ENCODE results near the gene IGFN1.

The IGFN1 gene

DNA sequence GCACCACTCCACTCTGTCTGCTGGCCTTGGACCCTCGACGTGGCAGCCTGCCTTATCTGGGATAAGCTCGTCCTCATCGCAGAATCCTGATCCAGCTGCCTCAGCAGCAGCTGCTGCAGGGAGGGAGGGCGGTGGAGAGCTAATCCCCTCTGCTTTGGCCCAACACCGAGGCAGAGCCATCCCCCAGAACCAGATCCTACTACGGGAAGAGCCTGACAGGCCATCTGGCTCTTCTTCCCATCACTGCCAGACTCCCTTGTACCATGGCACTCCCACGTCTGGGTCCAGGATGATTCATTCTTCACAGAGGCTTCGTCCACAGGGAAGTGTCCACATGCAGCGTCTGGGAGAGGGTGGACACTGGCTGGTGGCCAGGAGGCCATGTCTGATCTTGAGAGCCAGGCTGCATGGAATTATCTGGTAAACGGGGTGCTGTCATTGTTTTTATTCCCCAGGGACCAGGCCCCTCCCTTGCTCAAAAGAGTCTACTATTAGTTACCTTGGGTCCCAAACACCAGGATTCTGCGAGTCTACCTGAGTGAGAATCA lies 78.1 kb downstream of the IGFN1 start:
- TF ChIP-seq EZH2phosphoT487 (conservative IDR thresholded peaks at IDR 0.05; ENCODE audit: low read length) (no peak), CTCF (IDR thresholded peaks at IDR 0.05; ENCODE audit: insufficient read depth, low read length, poor library complexity, severe bottlenecking) (no peak)
- no peaks in the 10 kb centered on the region for H3K79me2 ChIP-seq (ENCODE audit: insufficient read depth, low read length)
- no peaks in the 10 kb centered on the region for H3F3A ChIP-seq (ENCODE audit: insufficient read depth)
- H3K9me3 ChIP-seq (ENCODE audit: insufficient read depth, low read length) = no peaks in the 10 kb centered on the region
- H3K9ac ChIP-seq (ENCODE audit: low read length) = no peak overlapping the region
- H3K36me3 ChIP-seq (ENCODE audit: low read length) = no peaks in the 10 kb centered on the region
- no peak overlapping the region for H3K4me2 ChIP-seq (ENCODE audit: low read depth, low read length, poor library complexity, severe bottlenecking)
- no peaks in the 10 kb centered on the region; the same call in 1 of the 2 replicates for H3K27me3 ChIP-seq (ENCODE audit: low read length)
- no peak overlapping the region for H3K4me3 ChIP-seq (ENCODE audit: insufficient read depth, low read length, poor library complexity, severe bottlenecking)
- H3K9me2 ChIP-seq (replicated peaks; ENCODE audit: insufficient read depth, low read length) = no peaks in the 10 kb centered on the region
- no peaks in the 10 kb centered on the region for H4K20me1 ChIP-seq (ENCODE audit: low read depth, low read length)
- no peak overlapping the region for H2AFZ ChIP-seq (ENCODE audit: low read depth, low read length, severe bottlenecking)
- H3K27ac ChIP-seq (ENCODE audit: low read depth, low read length) = no peak overlapping the region

- Histone ChIP-seq H2AFZ (ENCODE audit: low read depth, low read length, severe bottlenecking) (no peak overlapping the region), H3K27me3 (ENCODE audit: low read length) (no peaks in the 10 kb centered on the region; the same call in 1 of the 2 replicates), H3K4me3 (ENCODE audit: insufficient read depth, low read length, poor library complexity, severe bottlenecking) (no peak overlapping the region), H3K9me2 (replicated peaks; ENCODE audit: insufficient read depth, low read length) (no peaks in the 10 kb centered on the region), H3K4me2 (ENCODE audit: low read depth, low read length, poor library complexity, severe bottlenecking) (no peak overlapping the region), H3K9me3 (ENCODE audit: insufficient read depth, low read length) (no peaks in the 10 kb centered on the region), H3K27ac (ENCODE audit: low read depth, low read length) (no peak overlapping the region), H3K79me2 (ENCODE audit: insufficient read depth, low read length) (no peaks in the 10 kb centered on the region), H3K9ac (ENCODE audit: low read length) (no peak overlapping the region), H3F3A (ENCODE audit: insufficient read depth) (no peaks in the 10 kb centered on the region), H4K20me1 (ENCODE audit: low read depth, low read length) (no peaks in the 10 kb centered on the region), H3K36me3 (ENCODE audit: low read length) (no peaks in the 10 kb centered on the region)
- TF ChIP-seq EZH2phosphoT487 (conservative IDR thresholded peaks at IDR 0.05; ENCODE audit: low read length) = no peak
- TF ChIP-seq CTCF (IDR thresholded peaks at IDR 0.05; ENCODE audit: insufficient read depth, low read length, poor library complexity, severe bottlenecking) = no peak
Measured at GRCh38 chr1:201269281-201269680, 78.7 kb downstream of the IGFN1 start.

DNA sequence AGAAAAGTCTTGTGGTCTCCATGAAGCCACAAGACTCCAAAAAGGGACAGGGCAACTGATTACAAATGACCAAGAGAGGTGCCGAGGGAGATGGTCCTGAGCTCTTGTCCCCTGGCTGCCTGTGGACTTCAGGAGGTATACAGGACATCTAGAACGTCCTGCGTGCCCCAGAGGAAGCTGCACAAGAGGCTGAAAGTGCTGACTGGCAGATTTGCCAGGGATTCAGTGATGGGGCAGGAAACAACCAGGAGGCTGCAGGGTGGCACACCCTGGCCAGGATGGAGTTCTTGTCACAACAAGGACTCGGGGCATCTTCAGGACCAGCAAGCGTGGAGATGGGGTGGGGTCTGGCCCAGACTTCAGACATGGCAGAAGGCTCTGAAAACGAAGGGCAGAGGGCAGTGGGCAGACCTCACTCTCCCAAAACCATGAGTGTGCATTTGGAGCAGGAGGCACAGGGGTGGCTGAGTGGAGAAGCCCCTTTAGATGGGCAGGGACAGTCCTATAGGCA lies 79.3 kb downstream of the IGFN1 start:
- H3K9me2 ChIP-seq (replicated peaks; ENCODE audit: insufficient read depth, low read length) = no peaks in the 10 kb centered on the region
- H3K36me3 ChIP-seq (ENCODE audit: low read length) = no peaks in the 10 kb centered on the region
- no peak overlapping the region for H3K4me3 ChIP-seq (ENCODE audit: insufficient read depth, low read length, poor library complexity, severe bottlenecking)
- H3K4me2 ChIP-seq (ENCODE audit: low read depth, low read length, poor library complexity, severe bottlenecking) = no peak overlapping the region
- H3K9ac ChIP-seq (ENCODE audit: low read length) = no peak overlapping the region
- H2AFZ ChIP-seq (ENCODE audit: low read depth, low read length, severe bottlenecking) = no peak overlapping the region
- H3K27ac ChIP-seq (ENCODE audit: low read depth, low read length) = no peak overlapping the region
- TF ChIP-seq CTCF (IDR thresholded peaks at IDR 0.05; ENCODE audit: insufficient read depth, low read length, poor library complexity, severe bottlenecking) = no peak
- TF ChIP-seq EZH2phosphoT487 (conservative IDR thresholded peaks at IDR 0.05; ENCODE audit: low read length) = no peak
- no peaks in the 10 kb centered on the region for H4K20me1 ChIP-seq (ENCODE audit: low read depth, low read length)
- H3K79me2 ChIP-seq (ENCODE audit: insufficient read depth, low read length) = no peaks in the 10 kb centered on the region
- no peaks in the 10 kb centered on the region for H3F3A ChIP-seq (ENCODE audit: insufficient read depth)
- no peaks in the 10 kb centered on the region for H3K9me3 ChIP-seq (ENCODE audit: insufficient read depth, low read length)
- H3K27me3 ChIP-seq (ENCODE audit: low read length) = no peaks in the 10 kb centered on the region; the same call in 1 of the 2 replicates
